ENCODE measurements around the gene PDZD4.

- no peak for TF ChIP-seq CTCF (IDR thresholded peaks at IDR 0.05)
- no peak for TF ChIP-seq POLR2AphosphoS5 (IDR thresholded peaks at IDR 0.05)
Measured at GRCh38 chrX:153831429-153832150, 1.2 kb upstream of the PDZD4 start.

Data from transverse colon (tissue), 4 donors.